HepG2 (cell line): ENCODE data around the gene NFKBIA. TPM values are rescaled to one million over a fixed set of nuclear protein-coding genes. Genes with fewer than 3 reads are reported as not detected.
A peak's percentile ranks its signal among the peaks of the same experiment; 100 is the strongest.

ENCODE experiments used
- ATRX ChIP-seq: sonication (generic); formaldehyde crosslinking; IDR thresholded peaks from 2 replicates; pipeline ENCODE4 v1.4.0; 2020; ENCODE audit warnings: missing genetic modification reagents, borderline replicate concordance
- CBFB ChIP-seq: sonication (generic); formaldehyde crosslinking; IDR thresholded peaks from 2 replicates; pipeline ENCODE4 v1.4.0; 2020; ENCODE audit warnings: missing genetic modification reagents
- KDM4B ChIP-seq: sonication (generic); formaldehyde crosslinking; IDR thresholded peaks from 2 replicates; pipeline ENCODE4 v1.4.0; 2020; ENCODE audit warnings: missing genetic modification reagents
- MLLT10 ChIP-seq: sonication (generic); formaldehyde crosslinking; IDR thresholded peaks from 2 replicates; pipeline ENCODE4 v1.4.0; 2020; ENCODE audit warnings: missing genetic modification reagents
- MNT ChIP-seq: fragments of 450-650 bp; IDR thresholded peaks from 2 replicates; pipeline ENCODE4 v1.6.1; 2016
- NFAT5 ChIP-seq: sonication (generic); formaldehyde crosslinking; IDR thresholded peaks from 2 replicates; pipeline ENCODE4 v1.4.0; 2020; ENCODE audit warnings: missing genetic modification reagents
- SATB2 ChIP-seq: sonication (generic); formaldehyde crosslinking; IDR thresholded peaks from 2 replicates; pipeline ENCODE4 v1.5.0; 2020; ENCODE audit warnings: missing genetic modification reagents
- SKIL ChIP-seq: sonication (generic); formaldehyde crosslinking; IDR thresholded peaks from 2 replicates; pipeline ENCODE4 v1.8.0; 2022; ENCODE audit warnings: missing genetic modification reagents, mild to moderate bottlenecking, moderate library complexity, borderline replicate concordance
- ZNF136 ChIP-seq: sonication (generic); formaldehyde crosslinking; IDR thresholded peaks from 2 replicates; pipeline ENCODE4 v1.8.1; 2022; ENCODE audit warnings: low read depth, mild to moderate bottlenecking, moderate library complexity, missing genetic modification reagents
- ZNF251 ChIP-seq: sonication (generic); formaldehyde crosslinking; IDR thresholded peaks from 2 replicates; pipeline ENCODE4 v1.9.0; 2021; ENCODE audit warnings: mild to moderate bottlenecking, missing genetic modification reagents
- ZNF337 ChIP-seq: sonication (generic); formaldehyde crosslinking; IDR thresholded peaks from 2 replicates; pipeline ENCODE4 v1.5.1; 2020; ENCODE audit warnings: missing genetic modification reagents, low read depth, mild to moderate bottlenecking, borderline replicate concordance
- ZNF431 ChIP-seq: sonication (generic); formaldehyde crosslinking; IDR thresholded peaks from 2 replicates; pipeline ENCODE4 v1.9.0; 2022; ENCODE audit warnings: missing genetic modification reagents, low read depth, mild to moderate bottlenecking, borderline replicate concordance
- ZNF512B ChIP-seq: sonication (generic); formaldehyde crosslinking; IDR thresholded peaks from 2 replicates; pipeline ENCODE4 v1.5.1; 2020; ENCODE audit warnings: missing genetic modification reagents, mild to moderate bottlenecking, borderline replicate concordance
- polyA plus RNA-seq, 8 experiments: library from polyadenylated mRNA; depleted of rRNA in 3 of 8; stranded (reverse) in 7 of 8; unstranded in 1 of 8; fragments of >200 nt; fragmentation: Illumina TruSeq in 4 of 8; extraction: Trizol in 4 of 8; gene quantifications; 2 replicates each; pipeline versions ENCODE4 v1.2.1 to v1.2.3, GENCODE V29; 2011 to 2016; ENCODE audit warnings: low read depth in 4 of 8, missing spikeins in 1 of 8, mixed read lengths in 1 of 8; ENCODE audit not compliant: insufficient read depth in 1 of 8
- total RNA-seq, 5 experiments: library from RNA; depleted of rRNA; stranded (reverse); fragments of >200 nt; fragmentation: Illumina TruSeq; extraction: Trizol; gene quantifications; 2 replicates each; pipeline ENCODE4 v1.2.3, GENCODE V29; 2016; ENCODE audit warnings: low read depth in 1 of 5

The NFKBIA gene
- total and polyA plus RNA-seq, 2 of the 13 experiments (the other 11 are each of a cell fraction or from before 2014, with no cell fraction given): 197 to 319 TPM

GRCh38 chr14:35365130-35366055 lies 39.2 kb downstream of the NFKBIA start (continued):
- TF ChIP-seq ZNF337 (CRISPR knock-in tag) (peak; percentile 72; the same call in 1 of the 2 replicates), SKIL (no peak), ZNF136 (CRISPR knock-in tag) (peak; percentile 99), MLLT10 (no peak), KDM4B (CRISPR knock-in tag) (peak; percentile 73), NFAT5 (CRISPR knock-in tag) (0 out of 2 replicates have a peak, but pooled peaks have one; percentile 76), ZNF512B (peak; percentile 31; the same call in 1 of the 2 replicates), SATB2 (CRISPR knock-in tag) (no peak), ZNF251 (no peak; the same call in 1 of the 2 replicates), MNT (no peak), ATRX (no peak), ZNF431 (CRISPR knock-in tag) (peak; percentile 96; the same call in 1 of the 2 replicates), CBFB (CRISPR knock-in tag) (no peak; the same call in 1 of the 2 replicates)
